GM19025 (cell line): Measurements from ENCODE around the gene INTS6.

Experiments used
- ATAC-seq: cut with Tn5 transposase; IDR thresholded peaks from one replicate; pipeline ENCODE4 v1.9.1; 2021; ENCODE audit warnings: mild to moderate bottlenecking, low read depth, moderate library complexity; ENCODE audit not compliant: unreplicated experiment

Gene INTS6

GRCh38 chr13:51325837-51326236 is 127.0 kb downstream of the INTS6 start:
- no peak for ATAC-seq

GRCh38 chr13:51324714-51325420 is 128.0 kb downstream of the INTS6 start:
- ATAC-seq = no peak

DNA sequence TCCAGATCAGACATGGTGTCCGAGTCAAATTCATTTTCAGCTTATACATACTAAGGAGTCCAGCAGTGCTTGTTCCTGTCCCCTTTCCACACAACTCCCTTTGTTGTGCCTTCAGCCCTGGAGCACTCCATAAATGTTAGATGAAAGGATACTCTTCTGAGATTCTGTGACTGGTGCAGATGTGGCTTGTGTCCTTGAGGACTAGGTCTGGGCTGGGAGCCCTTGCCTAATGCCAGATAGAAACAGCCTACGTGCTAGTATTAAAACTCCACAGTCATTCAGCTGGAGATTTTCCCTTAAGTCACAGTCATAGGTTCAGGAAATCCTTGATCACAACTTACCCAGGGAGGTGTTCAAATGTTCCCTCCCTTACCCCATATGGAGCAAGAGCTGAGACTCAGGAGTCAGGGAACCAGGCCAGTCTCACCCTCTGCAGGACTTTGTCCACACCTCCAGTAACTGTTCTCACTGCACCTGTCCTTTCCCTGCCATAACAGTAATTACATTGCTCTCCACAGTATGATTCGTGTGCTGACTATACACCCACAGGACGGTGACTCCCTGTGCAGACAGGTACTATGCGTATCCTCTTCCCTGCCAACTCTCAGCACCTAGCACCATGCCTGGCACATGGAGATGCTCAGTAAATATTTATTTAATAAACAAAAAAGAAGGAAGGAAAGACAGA is 128.9 kb downstream of the INTS6 start:
- no peak for ATAC-seq

DNA sequence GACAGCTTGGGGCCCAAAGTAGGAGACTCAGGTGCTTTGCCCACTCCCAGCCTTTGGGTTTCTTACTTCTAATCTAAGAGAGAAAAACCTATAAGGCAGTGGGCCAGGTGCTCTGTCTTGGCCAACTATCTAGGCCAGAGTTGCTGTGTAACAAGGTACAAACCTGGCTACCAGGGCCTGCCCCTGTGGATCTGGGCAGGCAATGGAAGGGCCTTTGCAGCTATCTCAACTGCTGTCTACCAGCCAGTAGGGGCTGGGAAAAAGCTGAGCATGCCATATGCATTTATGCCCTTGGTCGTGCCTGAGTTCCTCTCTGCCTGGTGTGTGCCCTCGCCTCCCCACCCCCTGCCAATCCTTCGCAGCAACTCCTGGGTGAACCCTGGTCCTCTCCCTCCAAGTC is 130.0 kb downstream of the INTS6 start:
- no peak for ATAC-seq

DNA sequence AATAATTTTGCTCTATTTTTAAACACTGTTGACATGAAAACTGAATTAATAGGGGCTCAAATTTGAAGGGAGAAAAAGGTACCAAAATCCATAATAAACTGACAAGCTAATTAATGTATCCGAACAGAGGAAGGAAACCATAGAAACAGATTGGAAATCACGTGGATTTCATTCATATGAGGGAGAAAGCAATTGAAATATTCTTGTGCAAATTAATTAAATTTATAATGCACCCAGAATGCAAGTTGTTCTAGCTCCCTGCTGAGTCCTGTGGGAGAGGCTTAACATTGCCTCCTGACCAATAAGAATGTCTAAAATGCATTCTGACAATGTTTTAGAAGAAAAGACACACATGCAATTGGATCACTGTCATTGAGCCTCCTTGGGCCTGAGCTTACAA is 131.0 kb downstream of the INTS6 start:
- ATAC-seq = no peak

- ATAC-seq = no peak
Observed at GRCh38 chr13:51318876-51319275, 134.0 kb downstream of the INTS6 start.

DNA sequence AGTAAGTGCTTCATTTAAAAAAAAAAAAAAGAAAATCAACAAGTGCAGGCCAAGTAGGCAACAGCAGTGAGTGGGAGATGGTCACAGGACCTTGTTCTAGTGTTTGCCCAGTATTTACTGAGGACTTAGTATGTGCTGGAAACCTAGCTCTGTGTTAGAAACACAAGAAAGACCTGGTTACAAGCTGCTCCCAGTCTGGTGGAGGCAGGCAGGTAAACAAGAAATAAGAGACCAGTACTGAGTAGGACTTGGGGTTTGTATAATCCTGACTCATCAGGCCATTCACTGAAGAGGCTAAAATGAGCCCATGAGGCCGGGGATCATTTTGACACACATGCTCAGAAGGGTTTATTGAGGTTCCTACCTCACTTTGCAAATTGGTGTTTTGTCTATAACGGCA is 134.8 kb downstream of the INTS6 start:
- no peak for ATAC-seq

DNA sequence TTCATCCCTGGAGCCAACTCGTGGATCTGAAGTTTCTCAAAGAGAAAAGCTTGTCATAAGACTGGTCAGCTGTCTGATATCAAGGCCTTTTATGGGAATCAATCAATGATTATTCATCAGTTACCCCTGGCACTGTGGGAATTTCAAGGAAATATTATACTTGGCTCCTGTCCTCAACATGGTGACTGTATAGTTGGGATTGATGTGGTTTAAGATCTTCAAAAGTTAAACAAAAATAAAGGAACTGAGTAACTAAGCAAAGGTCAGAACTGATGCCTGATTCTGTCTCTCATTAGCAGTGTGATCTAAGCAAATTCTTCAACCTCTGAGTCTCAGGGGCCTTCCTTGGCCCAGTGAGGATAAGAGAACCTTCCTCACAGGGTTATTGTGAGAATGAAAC is 135.6 kb downstream of the INTS6 start:
- ATAC-seq = no peak

GRCh38 chr13:51313619-51314018 is 139.2 kb downstream of the INTS6 start:
- ATAC-seq = no peak

DNA sequence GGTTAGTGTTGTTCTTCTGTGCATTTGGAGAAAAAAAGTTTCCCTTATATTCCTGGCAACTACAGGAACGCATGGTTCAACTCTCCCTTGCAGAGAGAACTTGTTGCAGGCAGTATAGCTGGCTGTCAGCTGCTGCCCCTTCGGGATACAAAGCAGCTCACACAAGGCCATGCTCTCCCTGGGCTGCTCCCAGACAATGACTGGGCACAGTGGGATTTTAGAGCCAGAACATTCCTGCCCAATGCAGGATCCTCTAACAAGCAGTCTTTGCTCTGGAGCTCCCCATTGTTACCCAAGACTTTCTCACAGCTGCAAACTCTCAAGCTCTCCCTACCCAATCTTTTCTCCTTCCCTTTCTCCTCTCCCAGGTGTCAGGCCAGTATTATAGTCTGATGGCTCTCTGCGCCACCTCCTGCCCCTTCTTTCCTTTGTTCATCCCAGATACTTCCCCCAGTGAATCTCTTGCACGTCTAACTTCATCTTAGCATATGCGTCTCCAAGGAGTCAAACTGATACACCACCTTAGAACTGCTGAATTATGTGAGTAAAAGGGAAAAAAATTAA is 140.8 kb downstream of the INTS6 start:
- ATAC-seq = no peak
